ENCODE measurements around the gene ST7. TPM values are rescaled to one million over a fixed set of nuclear protein-coding genes. Genes with fewer than 3 reads are reported as not detected.

Gene ST7
- total RNA-seq, 2 experiments from 2014 or later, result 9.6 to 10.7 TPM

GRCh38 chr7:117134411-117134810 lies 181.1 kb downstream of the ST7 start:
- Histone ChIP-seq H3K36me3 (ENCODE audit: insufficient read depth, low read length) (no peaks in the 10 kb centered on the region), H2AFZ (ENCODE audit: low read length) (no peak overlapping the region), H3K9me2 (ENCODE audit: insufficient read depth, low read length) (no peaks in the 10 kb centered on the region), H3K4me1 (ENCODE audit: insufficient read depth, low read length, poor library complexity, severe bottlenecking) (no peaks in the 10 kb centered on the region), H3K27ac (ENCODE audit: low read depth, low read length, poor library complexity, severe bottlenecking) (no peak overlapping the region), H4K20me1 (ENCODE audit: insufficient read depth, low read length) (0 out of 2 replicates have a peak, but pooled peaks cover 4% of the 10 kb centered on the region), H3K9me3 (ENCODE audit: low read length) (no peaks in the 10 kb centered on the region), H3K79me2 (ENCODE audit: insufficient read depth, low read depth, low read length) (no peaks in the 10 kb centered on the region), H3K4me3 (ENCODE audit: low read depth, low read length, poor library complexity, severe bottlenecking) (no peak overlapping the region), H3K4me2 (ENCODE audit: low read length) (no peak overlapping the region)
- TF ChIP-seq, protein P1, sequence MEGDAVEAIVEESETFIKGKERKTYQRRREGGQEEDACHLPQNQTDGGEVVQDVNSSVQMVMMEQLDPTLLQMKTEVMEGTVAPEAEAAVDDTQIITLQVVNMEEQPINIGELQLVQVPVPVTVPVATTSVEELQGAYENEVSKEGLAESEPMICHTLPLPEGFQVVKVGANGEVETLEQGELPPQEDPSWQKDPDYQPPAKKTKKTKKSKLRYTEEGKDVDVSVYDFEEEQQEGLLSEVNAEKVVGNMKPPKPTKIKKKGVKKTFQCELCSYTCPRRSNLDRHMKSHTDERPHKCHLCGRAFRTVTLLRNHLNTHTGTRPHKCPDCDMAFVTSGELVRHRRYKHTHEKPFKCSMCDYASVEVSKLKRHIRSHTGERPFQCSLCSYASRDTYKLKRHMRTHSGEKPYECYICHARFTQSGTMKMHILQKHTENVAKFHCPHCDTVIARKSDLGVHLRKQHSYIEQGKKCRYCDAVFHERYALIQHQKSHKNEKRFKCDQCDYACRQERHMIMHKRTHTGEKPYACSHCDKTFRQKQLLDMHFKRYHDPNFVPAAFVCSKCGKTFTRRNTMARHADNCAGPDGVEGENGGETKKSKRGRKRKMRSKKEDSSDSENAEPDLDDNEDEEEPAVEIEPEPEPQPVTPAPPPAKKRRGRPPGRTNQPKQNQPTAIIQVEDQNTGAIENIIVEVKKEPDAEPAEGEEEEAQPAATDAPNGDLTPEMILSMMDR (conservative IDR thresholded peaks at IDR 0.05; ENCODE audit: low read length), result no peak
- TF ChIP-seq EZH2phosphoT487 (IDR thresholded peaks at IDR 0.05; ENCODE audit: borderline replicate concordance, low read depth, low read length), result no peak
- CTCF ChIA-PET (ENCODE audit: unreplicated experiment), result no interaction called here
- no TSS peak for BruUV-seq (replicated peaks)
- POLR2A ChIA-PET, result interaction anchor here (0.5 to 1.5 kb wide), 5 partner anchors 9 to 526 kb away, joined by 3 to 12 read pairs (median 4); no protein-coding TSS in a partner anchor
- DNase-seq (ENCODE audit: low spot score), result no peak
- intact Hi-C loops (cut with micrococcal nuclease; ENCODE audit: unreplicated experiment), result loop anchor here (5.0 kb wide), 1 partner anchor 187 kb away; no protein-coding TSS in a partner anchor

- Histone ChIP-seq H3K9me2 (ENCODE audit: insufficient read depth, low read length) (no peaks in the 10 kb centered on the region), H3K27ac (ENCODE audit: low read depth, low read length, poor library complexity, severe bottlenecking) (no peak overlapping the region), H3K4me3 (ENCODE audit: low read depth, low read length, poor library complexity, severe bottlenecking) (no peak overlapping the region), H3K4me1 (ENCODE audit: insufficient read depth, low read length, poor library complexity, severe bottlenecking) (no peaks in the 10 kb centered on the region), H3K9me3 (ENCODE audit: low read length) (no peaks in the 10 kb centered on the region), H3K36me3 (ENCODE audit: insufficient read depth, low read length) (no peaks in the 10 kb centered on the region), H4K20me1 (ENCODE audit: insufficient read depth, low read length) (no peaks in the 10 kb centered on the region), H3K4me2 (ENCODE audit: low read length) (no peak overlapping the region), H2AFZ (ENCODE audit: low read length) (no peak overlapping the region), H3K79me2 (ENCODE audit: insufficient read depth, low read depth, low read length) (no peaks in the 10 kb centered on the region)
- POLR2A ChIA-PET, result interaction anchor here (0.6 to 1.5 kb wide), 5 partner anchors 9 to 164 kb away, joined by 3 to 12 read pairs (median 3); no protein-coding TSS in a partner anchor
- intact Hi-C loops (cut with micrococcal nuclease; ENCODE audit: unreplicated experiment), result loop anchor here (5.0 kb wide), 1 partner anchor 188 kb away; no protein-coding TSS in a partner anchor
- CTCF ChIA-PET (ENCODE audit: unreplicated experiment), result no interaction called here
- no TSS peak for BruUV-seq (replicated peaks)
- DNase-seq (ENCODE audit: low spot score), result no peak
- TF ChIP-seq, protein P1 (conservative IDR thresholded peaks at IDR 0.05; ENCODE audit: low read length), result no peak
- TF ChIP-seq EZH2phosphoT487 (IDR thresholded peaks at IDR 0.05; ENCODE audit: borderline replicate concordance, low read depth, low read length), result no peak
Measured at GRCh38 chr7:117134889-117135552, 181.7 kb downstream of the ST7 start.

- Histone ChIP-seq H3K27ac (ENCODE audit: low read depth, low read length, poor library complexity, severe bottlenecking) (no peak overlapping the region), H3K4me3 (ENCODE audit: low read depth, low read length, poor library complexity, severe bottlenecking) (no peak overlapping the region), H3K4me1 (ENCODE audit: insufficient read depth, low read length, poor library complexity, severe bottlenecking) (no peaks in the 10 kb centered on the region), H3K9me2 (ENCODE audit: insufficient read depth, low read length) (no peaks in the 10 kb centered on the region), H3K4me2 (ENCODE audit: low read length) (no peak overlapping the region), H2AFZ (ENCODE audit: low read length) (no peak overlapping the region), H4K20me1 (ENCODE audit: insufficient read depth, low read length) (no peaks in the 10 kb centered on the region), H3K79me2 (ENCODE audit: insufficient read depth, low read depth, low read length) (no peaks in the 10 kb centered on the region), H3K9me3 (ENCODE audit: low read length) (no peaks in the 10 kb centered on the region), H3K36me3 (ENCODE audit: insufficient read depth, low read length) (no peaks in the 10 kb centered on the region)
- BruUV-seq (replicated peaks), result no TSS peak
- intact Hi-C loops (cut with micrococcal nuclease; ENCODE audit: unreplicated experiment), result no loop called here
- TF ChIP-seq, protein P1 (conservative IDR thresholded peaks at IDR 0.05; ENCODE audit: low read length), result no peak
- TF ChIP-seq EZH2phosphoT487 (IDR thresholded peaks at IDR 0.05; ENCODE audit: borderline replicate concordance, low read depth, low read length), result no peak
- ChIA-PET POLR2A (interaction anchor here (0.9 to 1.5 kb wide), 3 partner anchors 10 to 129 kb away, joined by 3 to 12 read pairs (median 3); no protein-coding TSS in a partner anchor), CTCF (ENCODE audit: unreplicated experiment) (no interaction called here)
- no peak for DNase-seq (ENCODE audit: low spot score)
Measured at GRCh38 chr7:117135553-117135891, 182.2 kb downstream of the ST7 start.

All from OCI-LY7 (cell line).